Gastrocnemius medialis (tissue), 4 donors: ENCODE results near the gene LILRA2. TPM values are rescaled to one million over a fixed set of nuclear protein-coding genes. Genes with fewer than 3 reads are reported as not detected.

Source experiments
- ATAC-seq, 2 donors: fragments of 150-250 bp; one replicate each; pipeline ENCODE4 v1.9.1; 2016
- DNase-seq, 2 donors: peaks; one replicate each; pipeline ENCODE4 v3.0.0-alpha.2; 2019
- H3K27ac ChIP-seq, 4 donors: fragments of 200-600 bp; sonication (generic); 1 replicate in 1 of 4; 2 replicates in 3 of 4; pipeline ENCODE4 v1.5.1; 2016 to 2018; ENCODE audit warnings: mild to moderate bottlenecking in 2 of 4, moderate library complexity in 1 of 4
- H3K27me3 ChIP-seq, 3 donors: fragments of 200-600 bp; sonication (generic) in 2 of 3; 1 replicate in 1 of 3; 2 replicates in 2 of 3; pipeline versions ENCODE4 v1.5.1 to v1.6.0; 2016 to 2019; ENCODE audit warnings: mild to moderate bottlenecking in 1 of 3, moderate library complexity in 1 of 3
- H3K36me3 ChIP-seq, 2 donors: fragments of 200-600 bp; sonication (generic) in 1 of 2; one replicate each; pipeline ENCODE4 v1.5.1; 2017 to 2018
- H3K4me1 ChIP-seq, 2 donors: fragments of 200-600 bp; sonication (generic) in 1 of 2; one replicate each; pipeline ENCODE4 v1.5.1; 2016 to 2017; ENCODE audit warnings: mild to moderate bottlenecking in 2 of 2
- H3K4me3 ChIP-seq, 4 donors: fragments of 200-600 bp; sonication (generic) in 3 of 4; 1 replicate in 1 of 4; 2 replicates in 3 of 4; pipeline ENCODE4 v1.5.1; 2016 to 2019; ENCODE audit warnings: mild to moderate bottlenecking in 2 of 4
- H3K9me3 ChIP-seq, 3 donors: fragments of 200-600 bp; sonication (generic) in 2 of 3; 1 replicate in 1 of 3; 2 replicates in 2 of 3; pipeline ENCODE4 v1.5.1; 2016 to 2019
- POLR2A ChIP-seq, 2 donors: fragments of 450-650 bp; IDR thresholded peaks; one replicate each; pipeline ENCODE4 v1.6.1; 2017; ENCODE audit warnings: antibody characterized with exemption in 2 of 2, mild to moderate bottlenecking in 2 of 2, moderate library complexity in 2 of 2
- in situ Hi-C, 4 donors: fragments of 200-750 bp; cut with MboI; loops; one replicate each; pipeline versions ENCODE4 v1.15.0 to v1.8.0; 2017; ENCODE audit warnings: low sequenced_read_pairs in 4 of 4
- intact Hi-C: fragments of 100-400 bp; cut with DNase I; formaldehyde crosslinking; loops from one replicate; pipeline ENCODE4 v1.15.1; 2023; ENCODE audit warnings: low total_unique reads
- total RNA-seq, 4 donors: library from RNA; depleted of rRNA; stranded (reverse); fragments of >200 nt; gene quantifications; one replicate each; pipeline versions ENCODE4 v1.1.0 to v1.2.3, GENCODE V29; 2016
- TF ChIP-seq, protein P1 (sequence below), 5 experiments: fragments of 450-650 bp in 3 of 5; fragments of 200-600 bp in 2 of 5; sonication (generic) in 2 of 5; IDR thresholded peaks in 4 of 5; conservative IDR thresholded peaks in 1 of 5; 1 replicate in 4 of 5; 2 replicates in 1 of 5; pipeline ENCODE4 v1.5.1; 2016 to 2019; ENCODE audit warnings: antibody characterized with exemption in 5 of 5, mild to moderate bottlenecking in 3 of 5, moderate library complexity in 3 of 5

The LILRA2 gene
- total RNA-seq, 4 donors from 2014 or later, result 0.44 to 1.0 (median 0.91) TPM; not detected in 1

- ATAC-seq (no peak), DNase-seq (no peak)
- Histone ChIP-seq H3K4me1 (no peaks in the 10 kb centered on the region), H3K27ac (no peak overlapping the region), H3K27me3 (no peaks in the 10 kb centered on the region), H3K4me3 (no peak overlapping the region), H3K36me3 (no peaks in the 10 kb centered on the region), H3K9me3 (no peaks in the 10 kb centered on the region)
- in situ Hi-C loops (no loop called here), intact Hi-C loops (no loop called here)
- no peak for TF ChIP-seq POLR2A (IDR thresholded peaks at IDR 0.05)
- TF ChIP-seq, protein P1, sequence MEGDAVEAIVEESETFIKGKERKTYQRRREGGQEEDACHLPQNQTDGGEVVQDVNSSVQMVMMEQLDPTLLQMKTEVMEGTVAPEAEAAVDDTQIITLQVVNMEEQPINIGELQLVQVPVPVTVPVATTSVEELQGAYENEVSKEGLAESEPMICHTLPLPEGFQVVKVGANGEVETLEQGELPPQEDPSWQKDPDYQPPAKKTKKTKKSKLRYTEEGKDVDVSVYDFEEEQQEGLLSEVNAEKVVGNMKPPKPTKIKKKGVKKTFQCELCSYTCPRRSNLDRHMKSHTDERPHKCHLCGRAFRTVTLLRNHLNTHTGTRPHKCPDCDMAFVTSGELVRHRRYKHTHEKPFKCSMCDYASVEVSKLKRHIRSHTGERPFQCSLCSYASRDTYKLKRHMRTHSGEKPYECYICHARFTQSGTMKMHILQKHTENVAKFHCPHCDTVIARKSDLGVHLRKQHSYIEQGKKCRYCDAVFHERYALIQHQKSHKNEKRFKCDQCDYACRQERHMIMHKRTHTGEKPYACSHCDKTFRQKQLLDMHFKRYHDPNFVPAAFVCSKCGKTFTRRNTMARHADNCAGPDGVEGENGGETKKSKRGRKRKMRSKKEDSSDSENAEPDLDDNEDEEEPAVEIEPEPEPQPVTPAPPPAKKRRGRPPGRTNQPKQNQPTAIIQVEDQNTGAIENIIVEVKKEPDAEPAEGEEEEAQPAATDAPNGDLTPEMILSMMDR (IDR thresholded peaks at IDR 0.05 in 4 of 5, conservative IDR thresholded peaks at IDR 0.05 in 1 of 5), result no peak
These were observed 19.6 kb upstream of the LILRA2 start for GRCh38 chr19:54554006-54554405.

DNA sequence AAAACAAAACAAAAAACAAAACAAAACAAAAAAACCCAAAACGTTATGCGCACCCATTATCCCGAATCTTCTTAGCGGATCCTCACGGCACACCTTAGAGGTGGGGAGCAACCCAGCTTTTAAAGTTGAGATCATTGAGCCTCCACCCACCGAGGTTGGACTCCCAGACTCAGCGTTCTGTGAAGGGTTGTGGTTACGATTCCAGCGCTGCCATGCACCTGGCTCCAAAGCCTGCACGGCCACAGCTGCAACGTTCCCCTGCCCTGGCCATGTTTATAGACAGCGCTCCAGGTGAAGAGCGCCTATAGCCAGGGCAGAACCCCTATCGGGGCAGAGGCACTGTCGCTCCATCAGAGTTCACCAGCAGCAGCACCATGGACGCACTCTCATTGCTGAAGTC lies 18.7 kb upstream of the LILRA2 start:
- no peaks in the 10 kb centered on the region for H3K4me1 ChIP-seq
- intact Hi-C loops, result no loop called here
- H3K9me3 ChIP-seq, result no peaks in the 10 kb centered on the region
- in situ Hi-C loops, result no loop called here
- H3K36me3 ChIP-seq, result no peaks in the 10 kb centered on the region
- H3K4me3 ChIP-seq, result no peak overlapping the region
- DNase-seq (no peak), ATAC-seq (no peak)
- TF ChIP-seq, protein P1 (IDR thresholded peaks at IDR 0.05 in 4 of 5, conservative IDR thresholded peaks at IDR 0.05 in 1 of 5), result no peak
- TF ChIP-seq POLR2A (IDR thresholded peaks at IDR 0.05), result no peak
- no peaks in the 10 kb centered on the region for H3K27me3 ChIP-seq
- no peak overlapping the region for H3K27ac ChIP-seq

DNA sequence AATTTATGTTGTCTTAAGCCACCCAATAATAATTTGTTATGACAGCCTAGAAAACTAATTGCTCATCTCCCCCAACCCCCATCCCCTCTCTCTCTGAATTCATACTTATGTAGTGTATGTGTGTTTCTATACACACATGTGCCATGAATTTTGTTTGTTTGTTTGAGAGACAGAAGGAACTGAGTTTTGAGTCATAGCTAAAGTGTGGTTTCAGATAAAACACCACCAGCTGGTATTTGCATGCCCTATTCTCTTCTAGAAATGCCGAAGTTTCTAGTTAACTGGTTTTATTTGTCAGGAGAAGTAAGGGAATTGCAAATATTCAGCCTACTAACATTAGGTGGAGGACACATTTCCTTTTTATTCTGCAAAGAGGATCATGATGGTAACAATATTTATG lies 17.4 kb upstream of the LILRA2 start:
- no peaks in the 10 kb centered on the region for H3K36me3 ChIP-seq
- no peak for TF ChIP-seq POLR2A (IDR thresholded peaks at IDR 0.05)
- TF ChIP-seq, protein P1 (IDR thresholded peaks at IDR 0.05 in 4 of 5, conservative IDR thresholded peaks at IDR 0.05 in 1 of 5), result no peak
- no peak overlapping the region for H3K4me3 ChIP-seq
- intact Hi-C loops (no loop called here), in situ Hi-C loops (no loop called here)
- DNase-seq, result no peak
- no peaks in the 10 kb centered on the region for H3K4me1 ChIP-seq
- no peak overlapping the region for H3K27ac ChIP-seq
- ATAC-seq, result no peak
- no peaks in the 10 kb centered on the region for H3K27me3 ChIP-seq
- H3K9me3 ChIP-seq, result no peaks in the 10 kb centered on the region

DNA sequence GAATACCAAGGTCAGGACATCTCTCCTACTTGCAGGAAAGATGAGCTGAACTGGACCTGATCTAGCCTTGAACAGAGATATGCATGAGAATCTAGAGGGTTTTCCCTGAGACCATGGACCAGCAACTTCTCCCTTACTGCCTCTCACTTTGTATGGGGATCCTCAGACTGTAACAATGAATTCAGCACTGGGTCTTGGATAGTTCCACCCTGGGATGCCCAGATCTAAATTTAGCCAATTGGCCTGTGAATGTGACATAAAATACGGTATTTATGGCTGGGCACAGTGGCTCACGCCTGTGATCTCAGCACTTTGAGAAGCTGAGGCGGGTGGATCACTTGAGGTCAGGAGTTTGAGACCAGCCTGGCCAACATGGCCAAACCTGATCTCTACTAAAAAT lies 15.3 kb upstream of the LILRA2 start:
- Histone ChIP-seq H3K4me1 (no peaks in the 10 kb centered on the region), H3K36me3 (no peaks in the 10 kb centered on the region), H3K27me3 (no peaks in the 10 kb centered on the region), H3K27ac (no peak overlapping the region), H3K4me3 (no peak overlapping the region), H3K9me3 (peaks cover 0 to 5% (median 0%) of the 10 kb centered on the region in 3 donors)
- DNase-seq (no peak), ATAC-seq (no peak)
- TF ChIP-seq POLR2A (IDR thresholded peaks at IDR 0.05), result no peak
- TF ChIP-seq, protein P1 (IDR thresholded peaks at IDR 0.05 in 4 of 5, conservative IDR thresholded peaks at IDR 0.05 in 1 of 5), result no peak
- in situ Hi-C loops (no loop called here), intact Hi-C loops (no loop called here)

- intact Hi-C loops (no loop called here), in situ Hi-C loops (no loop called here)
- no peak for ATAC-seq
These were observed 12.7 kb upstream of the LILRA2 start for GRCh38 chr19:54560881-54561385.

More at GRCh38 chr19:54560881-54561385, 12.7 kb upstream of the LILRA2 start:
- H3K9me3 ChIP-seq, result peaks cover 0 to 5% (median 0%) of the 10 kb centered on the region in 3 donors
- no peak for DNase-seq
- no peak overlapping the region for H3K4me3 ChIP-seq
- no peak overlapping the region for H3K27ac ChIP-seq
- no peaks in the 10 kb centered on the region for H3K27me3 ChIP-seq
- TF ChIP-seq, protein P1 (IDR thresholded peaks at IDR 0.05 in 4 of 5, conservative IDR thresholded peaks at IDR 0.05 in 1 of 5), result no peak
- TF ChIP-seq POLR2A (IDR thresholded peaks at IDR 0.05), result no peak
- no peaks in the 10 kb centered on the region for H3K4me1 ChIP-seq
- H3K36me3 ChIP-seq, result no peaks in the 10 kb centered on the region
